HG03439 (cell line): ENCODE measurements around the gene PRSS57.

Experiments used
- ATAC-seq: cut with Tn5 transposase; IDR thresholded peaks from one replicate; pipeline ENCODE4 v1.9.1; 2021; ENCODE audit warnings: mild to moderate bottlenecking, moderate library complexity; ENCODE audit not compliant: unreplicated experiment

PRSS57 gene

DNA sequence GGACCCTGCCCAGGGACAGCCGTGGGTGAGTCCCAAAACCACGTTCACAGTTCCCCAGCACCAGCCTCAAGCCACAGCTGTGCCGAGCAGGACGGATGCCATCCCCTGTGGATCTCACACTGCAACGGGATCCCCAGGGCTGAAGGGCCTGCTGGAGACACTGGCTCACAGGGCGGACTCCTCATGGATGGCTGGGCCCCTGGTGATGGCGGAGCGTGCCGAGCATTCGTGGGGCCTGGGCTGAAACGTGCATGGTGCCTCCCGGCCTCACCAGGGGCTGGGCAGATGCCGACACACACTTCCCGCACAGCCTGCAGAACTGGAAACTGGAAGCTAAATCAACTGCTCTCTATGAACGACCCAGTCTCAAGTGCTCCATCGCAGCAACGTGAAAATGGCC, 41.8 kb downstream of the PRSS57 start:
- ATAC-seq, result no peak

DNA sequence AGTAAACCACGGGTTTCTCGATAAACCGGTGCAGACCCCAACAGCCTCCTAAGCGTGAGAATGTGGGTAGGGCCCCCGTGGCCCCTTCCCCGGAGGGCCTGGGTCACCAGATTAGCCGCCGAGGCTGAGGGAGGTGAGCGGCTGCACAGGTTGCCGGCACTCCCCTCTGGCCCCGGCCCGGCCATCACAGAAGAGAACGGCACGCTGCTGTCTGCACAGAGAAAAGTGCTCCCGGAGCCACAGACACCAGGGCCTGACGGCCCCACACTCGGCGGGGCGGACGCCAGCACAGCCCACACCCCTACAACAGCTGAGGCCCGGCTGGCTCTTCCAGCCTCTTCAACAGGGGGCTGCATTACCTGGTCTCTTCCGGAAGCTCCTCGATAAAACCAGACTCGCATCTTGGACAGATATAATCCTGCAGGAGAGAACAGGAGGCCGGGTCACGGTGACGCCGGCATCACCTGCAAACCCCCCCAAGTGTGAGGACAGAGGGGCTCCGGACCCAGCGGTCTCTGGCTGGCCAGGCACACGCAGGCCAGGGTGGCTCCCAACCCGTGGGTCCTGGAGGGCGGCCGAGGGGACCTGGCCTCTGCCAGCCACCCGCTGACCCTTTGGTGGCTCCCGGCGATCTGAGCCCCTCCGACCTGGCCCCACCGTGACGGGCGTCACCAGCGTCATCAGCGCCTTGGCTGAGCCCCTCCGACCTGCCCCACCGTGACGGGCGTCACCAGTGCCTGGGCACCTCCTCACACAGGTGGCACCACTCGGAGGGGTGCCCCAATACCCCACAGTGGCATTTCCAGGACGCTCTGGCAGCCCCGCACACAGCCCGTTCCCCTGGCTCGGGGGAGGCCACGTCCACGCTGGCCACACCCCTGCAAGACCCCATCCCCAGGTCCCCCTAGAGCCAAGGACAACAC, 42.5 kb downstream of the PRSS57 start:
- no peak for ATAC-seq

DNA sequence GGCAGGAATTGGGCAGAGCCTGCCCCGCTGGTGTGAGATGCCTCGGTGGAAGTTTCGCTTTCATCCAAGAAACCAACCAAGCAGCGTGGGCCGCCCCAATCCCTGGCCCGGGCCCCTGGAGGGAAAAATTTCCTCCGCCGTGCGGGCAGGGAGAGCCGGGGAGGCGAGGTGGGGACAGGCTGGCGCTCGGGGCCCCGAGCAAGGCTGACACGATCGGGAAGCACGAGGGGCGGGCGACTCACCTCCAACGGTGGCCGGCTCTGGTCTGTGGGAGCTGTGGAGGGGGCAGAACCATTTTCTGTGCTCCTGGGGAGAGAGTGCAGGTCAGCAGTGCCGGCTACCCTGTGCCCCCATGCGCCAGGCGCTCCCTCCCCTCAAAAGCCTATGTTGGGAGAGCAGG, 43.3 kb downstream of the PRSS57 start:
- no peak for ATAC-seq

DNA sequence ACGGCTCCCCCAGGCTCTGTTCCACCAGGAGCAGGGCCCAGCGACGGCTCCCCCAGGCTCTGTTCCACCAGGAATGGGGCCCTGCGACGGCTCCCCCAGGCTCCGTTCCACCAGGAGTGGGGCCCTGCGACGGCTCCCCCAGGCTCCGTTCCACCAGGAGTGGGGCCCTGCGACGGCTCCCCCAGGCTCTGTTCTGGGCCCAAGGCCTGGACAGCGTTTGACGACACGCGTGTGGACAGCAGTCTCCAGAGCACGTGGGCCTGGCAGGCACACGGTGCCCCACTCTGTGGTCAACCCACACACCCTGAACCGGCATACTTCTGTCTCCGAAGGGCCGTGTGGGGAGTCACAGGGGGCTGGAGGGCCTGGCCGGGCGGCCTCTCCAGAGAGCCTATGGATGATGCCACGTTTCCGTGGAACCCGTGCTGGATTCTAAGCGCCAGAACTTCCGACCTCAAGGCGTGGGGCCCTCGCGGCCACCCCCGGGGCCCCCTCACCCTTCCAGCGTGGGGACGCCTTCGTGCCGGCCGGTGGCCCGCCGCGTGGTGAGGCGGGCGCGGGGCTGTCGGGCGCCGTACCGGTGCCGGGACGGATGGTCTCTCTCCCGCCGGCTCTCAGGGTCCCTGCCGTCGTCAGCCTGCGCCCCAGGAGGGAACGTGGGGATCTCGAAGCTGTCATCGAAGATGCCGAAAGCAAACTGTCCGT, 44.0 kb downstream of the PRSS57 start:
- no peak for ATAC-seq

DNA sequence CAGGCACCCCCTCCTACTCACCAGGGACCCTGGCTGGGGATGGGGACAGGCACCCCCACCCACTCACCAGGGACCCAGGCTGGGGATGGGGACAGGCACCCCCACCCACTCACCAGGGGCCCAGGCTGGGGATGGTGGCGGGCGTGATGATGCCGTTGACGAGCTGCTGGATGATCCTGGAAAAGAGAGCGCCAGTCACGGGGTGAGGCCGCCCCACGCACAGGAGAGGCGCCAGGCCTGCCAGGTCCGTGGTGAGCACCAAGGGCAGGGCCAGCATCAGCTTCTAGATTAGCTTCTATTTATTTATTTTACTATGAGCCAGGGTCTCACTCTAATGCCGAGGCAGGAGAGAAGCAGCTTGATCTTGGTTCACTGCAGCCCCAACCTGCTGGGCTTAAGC, 45.1 kb downstream of the PRSS57 start:
- no peak for ATAC-seq

- no peak for ATAC-seq
These were observed 46.1 kb downstream of the PRSS57 start for GRCh38 chr19:648904-649801.

GRCh38 chr19:648305-648704, 46.9 kb downstream of the PRSS57 start:
- ATAC-seq, result no peak

DNA sequence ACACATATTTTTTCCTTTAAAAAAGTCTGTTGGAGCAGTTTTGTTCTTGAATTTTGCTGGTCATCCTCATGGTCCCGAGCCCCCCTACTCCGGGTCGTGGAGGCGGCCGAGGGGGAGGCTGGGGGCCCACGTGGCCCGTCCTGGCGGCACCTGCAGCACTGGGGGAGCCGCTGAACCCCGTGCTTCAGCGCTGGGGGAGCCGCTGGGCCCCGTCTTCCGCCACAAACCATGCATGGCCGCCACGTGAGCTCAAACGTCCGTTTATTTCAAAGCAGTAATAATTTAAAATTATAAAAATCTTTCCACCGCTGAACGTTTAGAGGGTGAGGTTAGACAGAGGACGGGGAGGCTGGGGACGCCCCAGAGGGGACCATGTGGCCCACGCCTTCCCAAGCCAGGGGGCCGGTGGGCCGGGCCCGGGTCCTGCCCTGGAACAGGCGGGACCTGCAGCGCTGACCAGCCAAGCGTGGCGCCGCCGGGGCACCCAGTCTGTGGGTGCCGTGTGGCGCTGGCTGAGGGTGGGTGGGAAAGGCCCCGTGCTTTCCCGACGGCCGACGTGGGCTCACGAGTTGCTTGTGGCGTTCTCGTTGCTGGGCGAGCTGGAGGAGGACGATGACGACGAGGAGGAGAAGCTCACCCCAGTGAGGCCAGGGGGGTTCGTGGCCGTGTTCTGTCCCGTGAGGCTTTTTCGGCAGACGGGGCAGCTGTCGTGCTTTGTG, 47.5 kb downstream of the PRSS57 start:
- ATAC-seq, result no peak

- ATAC-seq, result no peak
These were observed 48.3 kb downstream of the PRSS57 start for GRCh38 chr19:646779-647565.

DNA sequence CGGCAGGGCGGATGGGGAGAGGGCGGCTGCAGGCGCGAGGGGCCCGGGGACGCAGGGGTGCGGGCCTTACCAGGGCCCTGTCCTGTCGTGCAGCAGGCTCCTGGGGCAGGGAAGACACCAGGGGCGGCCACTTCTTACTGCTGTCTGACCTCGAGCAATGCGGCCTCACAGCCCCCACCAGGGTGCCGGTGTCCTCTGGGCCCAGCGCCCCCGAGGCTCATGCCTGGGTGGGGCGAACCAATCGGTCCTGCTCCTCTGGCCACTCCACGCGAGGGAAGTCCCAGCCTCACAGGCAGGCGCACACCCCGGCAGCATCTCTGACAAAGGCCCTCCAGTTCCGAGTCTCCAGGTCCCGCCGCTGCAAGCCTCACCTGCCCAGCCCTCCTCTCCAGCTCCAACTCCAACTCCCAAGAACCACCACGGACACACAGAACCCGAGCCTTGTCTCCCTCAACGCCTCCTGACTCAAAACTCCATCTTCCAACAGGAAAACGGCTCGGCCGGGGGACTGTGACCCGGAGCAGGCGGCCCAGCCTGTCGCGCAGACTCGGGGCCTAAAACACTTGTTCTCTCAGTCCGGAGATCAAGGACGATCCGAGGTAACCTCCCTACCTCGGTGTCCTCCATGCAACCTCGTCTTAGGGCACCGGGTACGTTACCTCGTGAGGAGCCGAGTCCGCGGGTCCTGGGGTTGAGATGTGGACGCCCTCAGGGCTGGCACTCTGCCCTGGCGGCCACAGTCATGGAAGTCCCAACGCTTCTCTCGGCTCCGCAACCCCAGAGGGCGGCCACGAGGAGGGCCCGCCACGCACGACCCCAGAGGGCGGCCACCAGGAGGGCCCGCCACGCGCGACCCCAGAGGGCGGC, 49.1 kb downstream of the PRSS57 start:
- ATAC-seq, result no peak

DNA sequence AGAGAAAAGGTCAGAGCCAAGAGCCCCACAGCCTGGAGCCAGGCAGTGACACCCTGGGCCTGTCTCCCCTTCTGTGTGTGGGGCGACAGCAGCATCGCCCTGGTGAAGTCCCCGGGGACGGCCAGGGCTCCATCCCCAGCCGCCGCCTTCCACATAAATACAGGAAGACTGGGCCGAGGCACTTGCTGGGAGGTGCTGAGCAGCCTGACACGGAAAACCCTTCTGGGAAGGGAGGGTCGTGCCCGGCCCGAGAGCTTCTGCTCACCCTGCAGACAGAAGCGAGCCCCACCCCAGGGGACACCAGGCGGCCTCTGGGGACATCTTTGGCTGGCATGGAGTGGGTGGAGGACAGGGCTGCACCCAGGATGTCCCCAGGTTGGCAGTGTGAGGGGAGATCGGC, 50.5 kb downstream of the PRSS57 start:
- ATAC-seq, result no peak

DNA sequence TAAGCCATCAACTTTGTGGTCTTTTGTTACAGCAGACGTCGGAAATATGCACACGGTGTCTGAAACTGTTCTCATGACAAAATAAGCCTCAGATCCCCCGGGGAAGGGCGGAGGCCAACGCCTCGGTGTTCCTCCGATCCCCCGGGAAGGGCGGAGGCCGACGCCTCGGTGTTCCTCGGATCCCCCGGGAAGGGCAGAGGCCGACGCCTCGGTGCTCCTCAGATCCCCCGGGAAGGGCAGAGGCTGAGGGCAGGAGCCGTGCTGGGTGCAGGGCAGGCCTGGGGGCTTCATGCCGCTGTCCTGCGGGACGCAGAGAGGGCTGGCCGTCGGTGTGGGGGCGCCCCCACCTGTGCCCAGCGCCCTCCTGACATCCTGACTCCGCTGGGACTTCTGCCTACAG, 50.9 kb downstream of the PRSS57 start:
- ATAC-seq, result no peak

DNA sequence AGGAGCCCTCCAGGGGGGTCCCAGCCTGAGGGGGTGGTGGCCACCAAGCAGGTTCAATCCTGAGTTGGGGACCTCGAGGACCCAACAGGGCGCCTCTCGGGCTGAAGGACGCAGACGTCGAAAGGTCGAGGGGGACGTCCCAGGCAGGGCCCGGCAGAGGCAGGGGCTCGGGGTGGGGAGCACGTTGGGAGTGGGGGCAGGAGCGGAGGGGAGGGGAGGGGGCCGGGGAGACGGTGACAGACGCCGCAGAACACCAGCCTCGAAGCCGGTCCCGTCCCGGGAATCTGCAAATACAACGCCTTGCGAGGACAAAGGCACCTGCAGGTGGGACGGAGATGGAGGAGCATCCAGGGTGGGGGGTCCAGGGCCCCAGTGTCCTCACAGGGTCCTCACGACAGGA, 51.5 kb downstream of the PRSS57 start:
- no peak for ATAC-seq

DNA sequence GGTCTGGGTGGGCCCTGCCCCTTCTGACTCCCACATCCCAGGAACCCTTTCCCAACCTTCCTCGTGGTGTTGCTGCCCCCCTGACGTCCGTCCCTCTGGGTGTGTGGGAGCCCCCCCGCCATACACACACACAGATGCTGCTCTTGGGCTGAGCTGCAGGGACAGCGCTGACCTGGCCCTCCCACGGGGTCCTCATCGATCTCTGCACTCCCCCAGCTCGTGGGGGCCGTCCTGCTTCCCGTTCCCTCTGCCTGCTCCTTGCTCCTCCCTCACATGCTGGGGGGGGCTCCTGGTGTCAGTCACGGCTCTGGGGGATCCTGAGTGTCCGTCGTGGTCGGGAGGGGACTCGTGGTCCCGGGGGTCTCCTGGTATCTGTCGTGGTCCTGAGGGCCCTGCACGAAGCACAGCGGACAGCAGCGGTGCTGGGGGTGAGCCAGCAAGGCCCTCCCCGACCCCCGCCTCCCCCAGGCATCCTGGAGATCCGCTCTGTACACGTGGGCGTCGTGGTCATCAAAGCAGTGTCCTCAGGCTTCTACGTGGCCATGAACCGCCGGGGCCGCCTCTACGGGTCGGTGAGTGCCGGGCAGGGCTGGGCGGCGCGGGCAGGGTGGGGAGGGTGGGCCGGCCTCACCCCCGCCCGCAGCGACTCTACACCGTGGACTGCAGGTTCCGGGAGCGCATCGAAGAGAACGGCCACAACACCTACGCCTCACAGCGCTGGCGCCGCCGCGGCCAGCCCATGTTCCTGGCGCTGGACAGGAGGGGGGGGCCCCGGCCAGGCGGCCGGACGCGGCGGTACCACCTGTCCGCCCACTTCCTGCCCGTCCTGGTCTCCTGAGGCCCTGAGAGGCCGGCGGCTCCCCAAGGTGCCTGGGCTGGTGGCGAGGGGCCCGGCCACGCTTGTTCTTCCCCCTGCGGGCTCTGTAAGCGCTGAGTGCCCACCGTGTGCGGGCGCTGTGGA, 52.2 kb downstream of the PRSS57 start:
- no peak for ATAC-seq

DNA sequence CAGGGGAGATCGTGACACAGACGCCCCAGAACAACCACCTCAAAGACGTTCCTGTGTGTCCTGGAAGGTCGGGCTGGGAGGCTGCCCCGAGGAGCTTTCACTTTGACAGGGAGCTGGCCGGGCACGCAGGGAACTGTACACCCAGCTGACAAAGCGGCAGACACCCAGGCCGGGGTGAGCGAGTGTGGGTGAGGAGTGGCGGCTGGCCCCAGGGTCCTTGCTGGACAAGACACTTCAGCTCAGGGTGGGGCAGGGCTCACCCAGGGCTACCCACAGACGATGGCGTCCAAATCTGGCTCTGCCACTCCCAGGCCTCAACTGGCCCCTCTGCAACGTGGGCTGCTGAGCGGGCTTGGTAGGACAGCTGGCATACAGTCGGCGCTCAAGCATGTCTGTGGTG, 53.5 kb downstream of the PRSS57 start:
- no peak for ATAC-seq

GRCh38 chr19:640606-641189, 54.6 kb downstream of the PRSS57 start:
- no peak for ATAC-seq

DNA sequence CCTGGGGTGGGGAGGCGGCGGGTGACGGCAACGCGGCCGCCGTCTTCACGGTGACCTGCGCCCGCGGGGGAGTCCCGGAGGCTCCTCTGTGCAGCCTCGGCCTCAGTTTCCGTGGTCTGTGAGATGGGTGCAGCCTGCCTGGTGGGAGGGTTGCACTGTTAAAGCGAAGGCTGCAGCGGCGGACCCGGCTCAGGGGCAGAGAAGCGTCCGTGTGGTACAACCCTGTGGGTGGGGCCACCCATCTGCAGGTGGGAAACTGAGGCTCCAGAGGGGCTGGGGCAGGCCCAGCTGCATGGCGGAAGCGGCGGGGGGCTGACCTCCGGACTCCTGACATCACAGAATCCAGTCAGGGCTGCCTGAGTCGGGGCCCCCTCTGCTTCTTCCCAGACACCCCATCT, 55.1 kb downstream of the PRSS57 start:
- no peak for ATAC-seq
